GM20000 (cell line): ENCODE measurements around the gene DNAJC5.
"Not testable (repeated sequence)": the region's sequence is repeated elsewhere in the genome, so short reads cannot be mapped to it uniquely, and the experiment has no call there.

Experiments used
- DNase-seq: peaks from one replicate; pipeline ENCODE4 v3.0.0; 2012; ENCODE audit warnings: low spot score
- TF ChIP-seq, protein P1 (sequence below): IDR thresholded peaks from 2 replicates; pipeline ENCODE4 v1.5.1; 2012; ENCODE audit warnings: mild to moderate bottlenecking, control low read depth; ENCODE audit errors: extremely low read depth, missing control alignments

The DNAJC5 gene

DNA sequence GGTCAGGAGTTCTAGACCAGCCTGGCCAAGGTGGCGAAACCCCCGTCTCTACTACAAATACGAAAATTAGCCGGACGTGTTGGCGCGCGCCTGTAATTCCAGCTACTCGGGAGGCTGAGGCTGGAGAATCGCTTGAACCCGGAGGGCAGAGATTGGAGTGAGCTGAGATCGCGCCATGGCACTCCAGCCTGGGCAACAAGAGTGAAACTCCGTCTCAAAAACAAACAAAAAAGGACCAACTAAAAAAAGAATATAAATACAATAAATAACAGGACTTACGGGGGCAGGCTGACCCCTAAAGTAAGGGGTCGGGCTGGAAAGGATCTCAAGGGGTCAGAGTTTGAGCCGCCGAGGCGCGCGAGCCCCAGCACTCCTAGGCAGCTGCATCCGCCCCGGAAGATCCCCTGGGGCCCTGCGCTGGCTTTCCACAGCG lies 30.4 kb upstream of the DNAJC5 start:
- DNase-seq = no peak
- TF ChIP-seq, protein P1, sequence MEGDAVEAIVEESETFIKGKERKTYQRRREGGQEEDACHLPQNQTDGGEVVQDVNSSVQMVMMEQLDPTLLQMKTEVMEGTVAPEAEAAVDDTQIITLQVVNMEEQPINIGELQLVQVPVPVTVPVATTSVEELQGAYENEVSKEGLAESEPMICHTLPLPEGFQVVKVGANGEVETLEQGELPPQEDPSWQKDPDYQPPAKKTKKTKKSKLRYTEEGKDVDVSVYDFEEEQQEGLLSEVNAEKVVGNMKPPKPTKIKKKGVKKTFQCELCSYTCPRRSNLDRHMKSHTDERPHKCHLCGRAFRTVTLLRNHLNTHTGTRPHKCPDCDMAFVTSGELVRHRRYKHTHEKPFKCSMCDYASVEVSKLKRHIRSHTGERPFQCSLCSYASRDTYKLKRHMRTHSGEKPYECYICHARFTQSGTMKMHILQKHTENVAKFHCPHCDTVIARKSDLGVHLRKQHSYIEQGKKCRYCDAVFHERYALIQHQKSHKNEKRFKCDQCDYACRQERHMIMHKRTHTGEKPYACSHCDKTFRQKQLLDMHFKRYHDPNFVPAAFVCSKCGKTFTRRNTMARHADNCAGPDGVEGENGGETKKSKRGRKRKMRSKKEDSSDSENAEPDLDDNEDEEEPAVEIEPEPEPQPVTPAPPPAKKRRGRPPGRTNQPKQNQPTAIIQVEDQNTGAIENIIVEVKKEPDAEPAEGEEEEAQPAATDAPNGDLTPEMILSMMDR = no peak

DNA sequence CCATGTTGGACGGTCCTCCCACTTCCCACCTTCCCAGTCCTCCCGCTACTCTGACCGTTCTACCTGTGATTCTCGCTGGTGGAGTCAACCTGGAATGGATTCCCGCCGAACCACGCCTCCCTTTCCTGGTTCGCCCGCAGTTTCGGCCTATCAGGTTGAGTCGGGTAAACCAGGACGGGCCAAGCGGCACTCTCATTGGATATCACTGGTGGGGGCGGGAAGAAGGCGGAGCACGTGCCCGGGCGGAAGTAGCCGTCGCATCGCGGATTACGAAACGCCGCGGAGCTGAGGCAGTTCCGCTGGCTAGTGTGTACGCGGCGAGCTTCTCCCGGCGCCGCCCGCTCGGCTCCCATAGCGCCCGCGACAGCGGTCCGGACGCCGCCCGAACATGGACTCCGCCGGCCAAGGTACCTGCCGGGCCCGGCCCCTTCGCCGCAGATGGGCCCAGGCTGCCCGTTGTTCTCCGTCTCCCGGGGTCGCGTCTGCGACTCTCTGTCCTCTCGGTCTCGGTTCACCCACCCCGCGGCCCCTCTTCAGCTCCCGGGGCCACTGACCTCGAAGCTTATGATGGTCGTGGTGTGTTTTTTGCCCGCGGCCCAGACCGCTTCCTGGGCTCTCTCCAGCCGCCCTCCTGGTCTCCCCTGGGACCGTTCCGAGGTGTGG lies 29.8 kb upstream of the DNAJC5 start, which contains the start of gene TPD52L2:
TSS of gene TPD52L2 (plus strand) at position 293 of the 663 bp plus-strand sequence. CDS start at position 389, 96 bp downstream.
- TF ChIP-seq, protein P1 = no peak
- DNase-seq = peak; percentile 98

DNA sequence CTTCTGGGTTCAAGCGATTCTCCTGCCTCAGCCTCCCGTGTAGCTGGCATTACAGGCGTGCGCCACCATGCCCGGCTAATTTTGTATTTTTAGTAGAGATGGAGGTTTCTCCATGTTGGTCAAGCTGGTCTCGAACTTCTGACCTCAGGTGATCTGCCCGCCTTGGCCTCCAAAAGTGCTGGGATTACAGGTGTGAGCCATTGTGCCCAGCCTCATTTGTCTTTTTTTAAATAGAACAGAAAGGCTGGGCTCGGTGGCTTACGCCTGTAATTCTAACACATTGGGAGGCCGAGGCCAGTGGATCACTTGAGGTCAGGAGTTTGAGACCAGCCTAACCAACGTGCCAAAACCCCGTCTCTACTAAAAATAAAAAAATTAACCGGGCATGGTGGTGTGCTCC lies 27.9 kb upstream of the DNAJC5 start:
- not testable (repeated sequence) for DNase-seq

DNA sequence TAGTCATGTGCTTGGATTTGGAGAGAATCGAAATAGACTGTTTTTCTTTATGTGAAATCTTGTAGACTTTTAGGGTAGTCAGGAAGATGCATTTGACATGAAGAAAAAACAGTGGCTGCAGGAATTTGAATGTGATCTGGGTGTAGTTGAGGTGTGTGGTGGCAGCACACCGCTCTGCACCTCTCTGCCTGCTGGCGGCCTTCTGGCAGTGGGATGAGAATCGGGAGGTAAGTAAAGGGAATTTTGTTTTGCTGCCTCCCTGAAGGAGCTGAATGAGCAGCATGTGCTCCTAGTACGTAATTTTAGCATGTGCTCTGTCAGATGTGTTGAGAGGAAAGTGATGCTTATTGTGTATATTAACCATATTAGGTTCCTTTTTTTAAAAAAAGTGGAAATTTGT lies 26.7 kb upstream of the DNAJC5 start:
- no peak for DNase-seq
- TF ChIP-seq, protein P1 = no peak

DNA sequence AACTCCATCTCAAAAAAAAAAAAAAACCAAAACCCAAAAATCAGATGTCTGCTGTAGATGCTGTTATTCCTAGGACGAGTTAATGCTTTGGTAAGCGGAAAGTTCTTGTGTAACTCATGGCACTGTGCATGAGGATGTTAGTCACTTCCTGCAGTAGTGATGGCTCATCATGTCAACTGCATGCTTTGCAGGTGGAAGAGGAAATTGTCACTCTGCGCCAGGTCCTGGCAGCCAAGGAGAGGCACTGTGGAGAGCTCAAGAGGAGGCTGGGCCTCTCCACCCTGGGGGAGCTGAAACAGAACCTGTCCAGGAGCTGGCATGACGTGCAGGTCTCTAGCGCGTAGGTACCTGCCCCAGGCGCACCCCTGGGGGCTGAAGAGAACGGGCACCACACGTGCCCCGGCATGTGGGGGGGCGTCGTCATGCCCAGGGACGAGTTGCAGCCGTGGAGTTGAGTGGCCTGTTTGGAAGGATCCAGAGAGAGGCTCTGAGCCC lies 21.4 kb upstream of the DNAJC5 start:
- TF ChIP-seq, protein P1 = no peak
- no peak for DNase-seq

DNA sequence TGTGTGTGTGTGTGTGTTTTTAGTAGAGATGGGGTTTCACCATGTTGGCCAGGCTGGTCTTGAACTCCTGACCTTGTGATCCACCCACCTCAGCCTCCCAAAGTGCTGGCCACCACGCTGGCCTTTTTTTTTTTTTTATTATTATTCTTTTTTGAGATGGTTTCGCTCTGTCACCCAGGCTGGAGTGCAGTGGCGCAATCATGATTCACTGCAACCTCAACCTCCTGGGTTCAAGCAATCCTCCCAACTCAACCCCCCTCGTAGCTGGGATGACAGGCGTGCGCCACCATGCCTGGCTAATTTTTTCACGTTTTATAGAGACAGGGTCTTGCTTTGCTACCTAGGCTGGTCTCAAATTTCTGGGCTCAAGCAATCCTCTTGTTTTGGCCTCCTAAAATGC lies 20.7 kb upstream of the DNAJC5 start:
- not testable (repeated sequence) for DNase-seq

DNA sequence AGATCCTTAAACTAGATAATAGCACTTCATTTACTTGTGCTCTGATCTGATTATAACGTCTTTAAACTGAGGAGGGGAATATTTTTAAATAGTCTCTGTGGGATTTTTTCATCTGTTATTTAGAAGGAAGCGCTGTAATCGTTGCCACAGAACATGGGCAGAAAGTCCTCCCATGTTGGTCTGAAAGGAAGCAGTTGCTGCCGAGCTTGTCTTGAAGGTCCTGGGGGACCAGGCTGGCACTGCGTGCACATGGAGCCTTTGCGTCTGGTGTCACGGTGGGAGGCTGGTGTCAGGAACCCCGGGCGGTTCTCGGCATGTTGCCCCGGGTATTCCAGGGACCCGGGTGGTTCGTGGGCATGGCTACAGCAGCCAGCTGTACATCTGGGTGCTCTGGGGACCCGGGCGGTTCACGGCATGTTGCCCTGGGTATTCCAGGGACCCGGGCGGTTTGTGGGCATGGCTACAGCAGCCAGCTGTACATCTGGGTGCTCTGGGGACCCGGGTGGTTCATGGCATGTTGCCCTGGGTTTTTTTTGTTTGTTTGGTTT lies 18.4 kb upstream of the DNAJC5 start:
- no peak for DNase-seq
- TF ChIP-seq, protein P1 = no peak

DNA sequence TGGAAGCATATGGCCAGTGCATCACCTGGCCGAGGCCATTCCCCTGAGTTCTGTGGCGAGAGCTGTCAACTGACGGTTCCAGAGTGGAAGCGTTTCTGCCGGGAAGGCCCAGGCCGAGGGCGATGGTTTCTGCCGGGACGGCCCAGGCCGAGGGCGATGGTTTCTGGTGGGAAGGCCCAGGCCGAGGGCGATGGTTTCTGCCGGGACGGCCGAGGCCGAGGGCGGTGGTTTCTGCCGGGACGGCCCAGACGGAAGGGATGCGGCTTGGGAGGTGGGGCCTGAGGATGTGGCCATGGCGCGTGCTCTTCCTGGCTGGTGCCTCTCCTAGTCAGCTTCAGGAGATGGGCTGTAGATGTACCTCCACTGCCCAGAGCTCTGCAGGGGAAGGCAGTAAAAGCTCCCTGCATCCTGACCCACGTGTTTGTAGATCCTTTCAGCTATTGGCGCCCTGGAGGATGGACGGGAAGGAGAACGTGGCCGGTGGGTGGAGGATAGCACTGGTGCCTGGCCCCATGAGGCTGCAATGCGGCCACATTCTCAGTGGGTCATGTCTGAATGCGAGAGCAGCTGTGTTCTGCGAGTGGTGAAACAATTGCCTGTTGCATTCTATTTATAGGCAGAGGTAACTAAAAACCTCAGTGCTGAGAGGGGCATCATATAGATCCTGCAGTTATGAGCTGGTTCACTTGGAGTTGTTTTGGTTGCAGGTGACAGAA lies 17.0 kb upstream of the DNAJC5 start:
- TF ChIP-seq, protein P1 = no peak
- no peak for DNase-seq
